GM12891 (cell line): Measurements from ENCODE around the gene ATOH7.

ENCODE experiments used
- POLR2A ChIP-seq: IDR thresholded peaks from 2 replicates; pipeline ENCODE4 v1.6.1; 2011; ENCODE audit warnings: low read depth, low read length, control low read depth
- POLR2AphosphoS5 ChIP-seq: IDR thresholded peaks from 2 replicates; pipeline ENCODE4 v1.6.1; 2011; ENCODE audit warnings: low read depth, low read length, control low read depth
- TAF1 ChIP-seq: IDR thresholded peaks from 2 replicates; pipeline ENCODE4 v1.6.1; 2011; ENCODE audit warnings: low read depth, low read length, control low read depth

GRCh38 chr10:68208424-68209042, 23.4 kb downstream of the ATOH7 start:
- no peak for TF ChIP-seq POLR2A
- no peak for TF ChIP-seq TAF1
- TF ChIP-seq POLR2AphosphoS5: no peak
